NCI-H1694 treated with DMSO at 0.1 percent for 48 hours (cell line): ENCODE measurements around the gene EPS15.
"Not testable (repeated sequence)": the region's sequence is repeated elsewhere in the genome, so short reads cannot be mapped to it uniquely, and the experiment has no call there.

ENCODE experiments used
- DNase-seq: peaks from one replicate; lab custom pipeline; 2025; lab: John Stamatoyannopoulos, UW

EPS15 gene

DNA sequence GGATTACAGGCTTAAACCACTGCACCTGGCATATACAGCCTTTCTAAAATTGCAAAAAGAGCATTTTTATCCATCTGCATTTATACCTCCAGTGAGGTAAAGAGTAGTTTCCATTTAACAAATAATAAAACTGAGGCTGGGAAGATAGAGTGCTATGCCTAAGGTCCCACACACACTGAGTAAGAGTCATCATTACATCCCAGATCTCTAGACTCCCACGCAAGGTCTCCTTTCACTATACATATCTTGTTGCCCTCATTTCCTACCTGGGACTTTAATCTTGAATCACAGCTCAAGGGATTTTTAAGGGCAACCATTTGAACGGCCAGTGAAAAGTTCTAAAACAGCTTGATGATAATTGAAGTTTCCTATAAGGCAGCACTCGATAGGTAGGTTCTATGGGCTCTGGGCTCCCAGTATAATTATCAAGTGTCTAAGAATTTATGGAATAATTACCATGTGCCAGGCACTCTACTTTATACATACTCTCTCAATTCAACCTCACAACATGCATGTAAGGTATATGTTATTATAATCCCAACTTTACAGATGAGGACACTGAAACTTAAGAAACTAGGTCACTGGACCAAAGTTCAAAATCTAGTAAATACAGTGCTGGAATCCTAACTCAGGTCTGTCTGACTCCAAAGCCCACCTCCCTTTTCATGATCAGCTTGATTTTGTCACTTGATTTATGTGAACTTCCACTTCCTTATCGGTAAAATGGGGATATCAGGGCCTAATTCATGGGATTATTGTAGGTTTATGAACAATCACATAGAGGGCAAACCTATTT, 23.3 kb upstream of the EPS15 start:
- DNase-seq = no peak

DNA sequence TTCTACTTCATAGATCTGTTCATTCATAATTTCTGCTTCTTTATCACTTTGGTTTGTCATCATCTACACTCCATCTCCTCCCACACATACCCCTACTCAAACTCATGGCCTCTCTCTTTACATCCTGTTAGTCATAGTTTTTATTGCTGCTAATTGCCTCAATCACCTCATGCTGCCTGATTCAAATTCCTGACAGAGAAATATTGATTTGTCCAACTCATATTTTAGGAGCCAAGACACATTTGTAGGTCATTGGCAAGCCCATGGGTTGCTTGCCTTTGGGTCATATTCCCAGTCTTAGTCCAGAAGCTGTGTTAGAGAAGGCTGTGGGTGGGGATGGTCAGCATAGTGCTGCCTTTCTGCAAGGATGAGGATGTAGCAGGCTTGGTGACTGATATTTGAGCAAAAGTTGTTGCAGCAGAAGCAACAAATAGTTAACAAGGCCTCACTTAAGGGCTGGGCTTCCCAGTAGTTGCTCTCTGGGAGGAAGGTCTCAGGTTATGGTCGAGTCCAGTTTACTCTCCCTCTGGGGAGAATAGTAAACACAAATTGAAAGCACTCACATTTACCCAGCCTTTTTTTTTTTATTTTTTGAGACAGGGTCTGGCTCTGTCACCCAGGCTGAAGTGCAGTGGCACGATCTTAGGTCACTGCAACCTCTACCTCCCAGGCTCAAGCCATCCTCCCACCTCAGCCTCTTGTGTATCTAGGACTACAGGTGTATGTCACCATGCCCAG, 22.4 kb upstream of the EPS15 start:
- no peak for DNase-seq

DNA sequence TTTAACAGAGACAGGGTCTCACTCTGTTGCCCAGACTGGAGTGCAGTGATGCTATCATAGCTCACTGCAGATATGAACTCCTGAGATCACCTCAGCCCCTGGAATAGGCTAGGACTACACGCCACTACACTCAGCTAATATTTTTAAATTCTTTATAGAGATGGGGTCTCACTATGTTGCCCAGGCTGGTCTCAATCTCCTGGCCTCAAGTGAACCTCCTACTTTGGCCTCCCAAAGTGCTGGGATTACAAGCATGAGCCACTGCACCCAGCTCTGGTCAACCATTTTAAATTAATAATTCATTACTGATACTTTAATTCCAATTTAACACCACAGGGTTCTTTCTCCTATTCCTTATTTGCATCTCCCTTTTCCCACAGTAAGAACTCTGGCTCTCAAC, 18.5 kb upstream of the EPS15 start:
- no peak for DNase-seq

DNA sequence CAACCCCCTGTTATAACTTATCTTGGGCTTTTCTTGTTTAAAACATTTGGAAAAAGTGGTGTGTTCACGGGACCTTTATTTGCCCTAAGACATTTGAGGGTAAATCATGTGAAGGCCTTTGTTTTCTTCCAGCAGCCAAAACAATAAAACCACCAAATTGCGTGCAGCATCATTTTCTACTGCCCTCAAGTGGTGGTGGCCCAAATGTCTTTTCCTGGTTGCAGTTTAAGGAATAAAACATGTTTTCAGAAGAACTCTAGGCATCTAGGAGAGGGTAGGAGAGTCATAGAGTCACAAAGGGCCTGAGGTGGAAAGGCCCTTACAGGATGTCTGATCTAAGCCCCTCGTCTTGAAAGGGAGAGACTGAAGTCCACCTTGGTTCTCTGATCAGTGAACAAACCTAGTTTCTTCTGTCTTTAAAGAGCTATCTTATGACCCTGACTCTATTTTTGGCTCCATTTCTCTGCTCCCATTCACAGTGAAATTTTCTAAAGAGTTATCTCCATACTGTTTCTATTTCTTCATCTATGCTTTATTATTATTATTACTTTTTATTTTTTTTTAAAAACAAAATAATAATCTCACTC, 16.0 kb upstream of the EPS15 start:
- peak; percentile 38 for DNase-seq

DNA sequence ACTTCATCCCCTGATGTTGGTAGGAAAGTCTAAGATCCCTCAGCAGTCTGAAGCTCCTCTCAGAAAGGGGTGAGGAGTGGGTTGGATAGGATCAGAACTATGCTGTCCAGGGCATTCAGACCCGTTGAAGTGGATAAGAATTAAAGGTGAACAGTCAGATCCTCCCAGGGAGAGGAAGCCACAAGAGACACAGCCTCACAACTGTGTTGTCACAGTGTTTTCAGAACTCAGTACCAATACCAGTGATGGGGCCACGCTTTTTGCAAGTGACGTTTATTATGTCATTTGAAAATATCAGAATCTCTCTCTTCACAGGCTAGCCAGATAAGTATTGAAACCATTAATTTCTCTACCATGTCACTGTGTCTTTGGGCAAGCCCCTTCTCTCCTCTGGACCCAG, 15.4 kb upstream of the EPS15 start:
- DNase-seq = no peak

DNA sequence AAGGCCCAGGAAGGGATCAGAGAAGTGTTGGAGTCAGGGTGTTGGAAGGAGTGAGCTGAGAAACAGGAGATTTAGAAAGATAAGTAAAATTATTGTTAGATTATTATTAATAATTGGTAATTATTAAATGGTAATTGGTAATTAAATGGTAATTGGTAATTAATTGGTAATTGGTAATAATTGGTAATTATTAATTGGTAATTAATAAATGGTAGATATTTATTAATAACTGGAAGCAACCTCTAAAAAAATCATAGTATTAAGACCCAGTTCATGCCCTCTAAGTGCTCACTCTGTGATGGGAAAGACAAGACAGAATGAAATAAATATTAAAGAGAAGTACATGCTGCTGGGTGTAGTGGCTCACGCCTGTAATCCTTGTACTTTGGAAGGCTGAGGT, 13.8 kb upstream of the EPS15 start:
- no peak for DNase-seq

DNA sequence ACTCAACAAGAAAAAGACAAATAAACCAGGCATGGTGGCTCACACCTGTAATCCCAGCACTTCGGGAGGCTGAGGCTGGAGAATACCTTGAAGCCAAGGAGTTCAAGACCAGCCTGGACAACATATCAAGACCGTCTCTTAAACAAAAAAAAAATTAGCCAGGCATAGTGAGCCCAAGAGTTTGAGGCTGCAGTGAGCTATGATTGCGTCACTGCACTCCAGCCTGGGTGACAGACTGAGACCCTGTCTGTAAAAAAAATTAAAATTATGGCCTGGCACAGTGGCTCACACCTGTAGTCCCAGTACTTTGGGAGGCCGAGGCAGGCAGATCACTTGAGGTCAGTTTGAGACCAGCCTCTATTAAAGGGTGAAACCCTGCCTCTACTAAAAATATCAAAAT, 11.4 kb upstream of the EPS15 start:
- DNase-seq = not testable (repeated sequence)

DNA sequence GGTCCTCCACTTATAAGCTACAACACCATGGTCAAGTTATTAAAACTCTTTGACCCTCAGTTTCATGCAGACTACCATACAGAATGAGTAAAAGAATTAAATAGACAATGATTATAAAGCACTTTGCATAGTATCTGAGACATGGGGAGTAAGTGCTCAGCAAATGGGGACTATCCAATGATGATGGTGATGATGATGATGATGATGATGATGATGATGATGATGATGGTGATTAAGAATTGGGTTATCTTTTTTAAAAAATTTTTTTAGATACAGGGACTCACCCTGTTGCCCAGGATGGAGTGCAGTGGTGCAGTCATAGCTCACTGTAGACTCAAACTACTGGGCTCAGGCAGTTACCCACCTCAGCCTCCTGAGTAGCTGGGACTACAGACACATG, 8.1 kb upstream of the EPS15 start:
- no peak for DNase-seq

DNA sequence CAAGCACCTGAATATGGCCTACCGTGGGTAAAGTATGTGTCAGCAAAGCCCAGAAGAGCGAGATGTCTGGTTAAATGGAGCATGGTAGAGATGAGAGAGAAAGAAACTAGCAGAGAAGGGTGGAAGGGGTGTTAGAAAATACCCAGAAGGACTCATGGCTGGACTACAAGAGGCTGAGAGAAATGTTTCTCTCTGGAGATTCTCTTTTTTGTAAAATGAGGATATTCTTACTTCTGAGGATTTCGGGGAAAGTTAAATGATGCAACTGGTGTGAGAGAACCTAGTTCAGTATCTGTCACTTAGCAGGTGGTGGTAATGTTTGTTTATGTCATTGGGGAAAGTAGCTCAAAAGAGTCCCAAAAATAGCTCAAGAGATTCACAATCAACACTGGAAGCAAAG, 7.2 kb upstream of the EPS15 start:
- no peak for DNase-seq

DNA sequence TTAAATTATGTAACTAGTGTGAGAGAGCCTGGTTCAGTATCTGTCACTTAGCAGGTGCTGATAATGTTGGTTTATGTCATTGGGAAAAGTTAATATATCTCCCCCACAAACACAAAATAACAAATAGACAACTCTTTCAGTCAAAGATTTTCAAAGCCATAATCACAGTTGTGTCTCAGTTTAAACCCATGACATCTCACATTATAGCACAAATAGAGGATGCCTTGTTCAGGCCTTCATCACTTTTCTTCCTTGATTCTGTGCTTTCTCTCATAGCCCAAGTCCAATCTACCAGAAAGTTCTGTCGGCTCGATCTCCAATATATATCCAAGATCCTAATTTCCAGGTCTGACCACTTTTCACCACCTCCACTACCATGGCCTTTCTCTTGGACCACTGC, 6.2 kb upstream of the EPS15 start:
- no peak for DNase-seq

DNA sequence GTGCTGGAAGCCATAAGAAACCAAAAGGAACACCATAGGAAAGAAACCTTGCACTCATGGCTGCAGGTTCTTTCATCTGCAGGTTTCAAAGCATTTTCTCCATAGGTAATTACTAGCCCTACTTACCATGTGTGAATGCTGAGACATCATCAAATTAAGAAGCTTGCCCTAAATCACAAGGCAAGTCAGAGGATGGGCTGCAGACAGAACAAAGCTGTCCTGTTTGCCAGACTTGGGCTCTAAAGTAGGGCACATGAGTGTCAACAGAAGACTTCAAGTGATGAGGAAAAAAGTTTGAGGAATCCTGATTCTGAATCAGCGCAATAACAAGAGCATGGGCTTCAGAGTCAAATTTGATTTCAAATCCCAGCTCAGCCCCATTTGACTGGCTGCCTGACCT, 5.8 kb upstream of the EPS15 start:
- no peak for DNase-seq

DNA sequence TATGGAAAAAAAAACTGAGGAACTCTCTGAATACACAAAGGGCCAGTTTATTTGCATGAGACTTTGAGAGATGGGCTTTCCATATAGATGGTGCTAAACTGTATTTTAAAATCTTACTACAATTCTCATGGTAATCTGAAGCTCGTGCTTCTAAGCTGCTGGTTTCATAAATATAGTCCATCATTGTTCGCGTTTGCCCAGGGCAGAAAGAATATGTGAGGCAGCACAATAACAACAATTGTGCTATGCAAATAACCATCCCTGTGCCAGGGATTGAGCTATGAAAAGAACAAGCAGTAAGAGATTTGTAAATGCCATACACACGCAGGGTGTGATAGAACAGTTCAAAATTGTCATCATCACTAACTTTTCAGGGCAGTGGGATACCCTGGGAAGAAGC, 4.9 kb upstream of the EPS15 start:
- DNase-seq = no peak

DNA sequence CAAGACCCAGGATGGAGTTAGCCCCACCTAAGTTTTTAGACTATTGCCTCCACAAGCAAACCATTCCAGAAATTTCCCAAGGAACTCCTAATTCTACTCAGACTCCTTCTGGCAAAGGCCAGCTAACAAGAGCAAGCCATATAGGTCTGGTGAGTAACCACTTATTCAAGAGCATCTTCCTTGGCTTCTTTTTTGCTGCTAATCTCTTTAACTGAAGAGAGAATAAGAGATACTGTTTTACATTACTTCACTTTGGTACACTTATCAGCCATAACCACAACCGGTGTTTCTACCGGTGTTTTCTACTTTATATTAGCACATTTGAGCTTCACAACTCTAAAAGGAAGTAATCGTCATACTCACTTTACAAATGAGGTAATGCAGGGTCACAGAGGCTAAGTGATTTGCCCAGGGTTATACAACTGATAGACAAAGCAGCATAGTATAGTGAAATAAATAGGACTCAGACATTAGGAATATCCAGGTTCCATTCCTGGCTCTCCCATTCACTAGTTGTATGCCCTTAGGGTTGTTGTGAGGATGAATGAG, 1.7 kb upstream of the EPS15 start:
- DNase-seq = no peak

DNA sequence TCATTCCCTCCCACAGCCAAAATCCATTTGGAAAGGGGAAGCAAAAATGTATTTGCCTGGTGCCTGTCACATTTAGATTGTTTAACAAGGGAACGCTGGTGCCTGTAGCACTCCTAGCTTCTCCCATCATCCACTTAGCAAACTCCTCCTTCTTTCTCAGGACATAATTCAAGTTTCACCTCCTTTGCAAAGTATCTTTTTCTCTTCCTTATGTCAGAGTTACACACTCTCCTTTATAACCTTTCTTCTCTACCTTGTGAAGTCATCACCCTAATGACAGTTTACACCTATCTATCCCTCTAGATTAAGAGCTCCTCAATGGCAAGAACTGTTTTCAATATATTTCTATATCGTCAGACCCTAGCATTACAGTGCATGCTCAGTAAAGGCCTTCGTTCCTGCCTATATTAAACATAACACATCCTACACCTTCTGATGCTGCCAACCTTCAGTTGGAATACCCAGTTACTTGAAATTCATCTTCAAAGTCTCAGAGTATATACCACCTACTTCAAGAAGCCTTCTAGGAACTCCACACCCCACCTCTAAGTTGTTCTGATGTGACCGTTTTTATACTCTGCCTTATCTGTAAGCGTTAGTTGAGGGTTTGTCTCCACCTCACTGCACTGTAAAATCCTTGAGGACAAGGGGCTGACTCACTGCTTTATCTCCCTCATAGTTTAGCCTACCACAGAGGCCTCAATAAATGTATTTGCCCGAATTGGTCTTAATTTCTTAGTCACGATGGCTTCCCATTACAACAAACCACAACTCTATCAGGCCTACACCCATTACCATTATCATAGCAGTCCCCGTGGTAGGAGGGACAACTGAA, 1.0 kb upstream of the EPS15 start:
- DNase-seq = no peak

DNA sequence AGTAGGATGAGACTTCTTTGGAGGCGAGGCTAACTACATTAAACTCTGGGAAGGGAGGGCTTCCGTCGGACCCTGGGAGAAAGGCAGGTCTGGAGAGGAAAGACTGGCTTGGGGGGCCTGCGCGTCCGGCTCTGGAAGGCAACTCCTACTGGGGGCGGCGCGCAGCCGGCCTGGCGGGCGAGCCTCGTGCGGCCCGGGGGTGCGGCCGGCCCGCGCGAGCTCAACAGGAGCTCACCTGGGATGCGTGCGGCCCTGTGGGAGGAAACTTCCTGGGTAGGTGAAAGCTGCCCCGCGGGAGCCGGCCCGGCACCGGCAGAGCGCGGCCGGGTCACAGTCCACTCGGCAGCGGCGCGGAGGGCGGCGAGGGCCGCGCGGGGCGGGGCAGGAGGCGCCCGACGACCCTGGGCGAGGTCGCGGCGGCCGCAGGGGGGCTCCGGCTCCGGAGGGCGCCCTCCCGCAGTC, 449 bp downstream of the EPS15 start:
- DNase-seq = no peak

DNA sequence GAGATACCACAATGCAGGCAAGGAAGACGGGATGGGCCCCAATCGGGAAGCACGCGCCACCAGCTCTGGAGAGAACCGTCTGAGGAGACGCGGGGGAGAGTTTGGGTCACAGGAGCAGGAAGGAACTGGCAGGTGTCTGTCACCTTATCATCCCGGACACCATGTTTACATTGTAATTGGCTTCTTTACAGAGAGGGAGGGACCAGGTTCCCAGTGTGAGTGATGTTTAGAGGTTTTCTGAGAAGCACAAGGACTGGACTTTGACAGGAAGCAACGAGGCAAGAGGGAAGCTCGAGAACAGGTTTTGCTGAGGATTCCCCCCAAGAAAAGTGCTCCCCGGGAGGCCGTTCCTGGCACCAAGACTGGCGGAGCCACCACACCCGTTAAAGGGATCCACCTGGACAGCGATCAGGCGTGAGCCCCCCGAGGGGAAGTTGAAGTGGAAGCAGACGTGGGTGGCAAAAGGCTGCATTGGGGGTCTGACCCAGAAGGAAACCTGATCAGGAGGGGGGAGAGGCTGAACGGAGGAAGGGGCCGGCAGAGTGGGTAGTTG, 957 bp downstream of the EPS15 start:
- no peak for DNase-seq

DNA sequence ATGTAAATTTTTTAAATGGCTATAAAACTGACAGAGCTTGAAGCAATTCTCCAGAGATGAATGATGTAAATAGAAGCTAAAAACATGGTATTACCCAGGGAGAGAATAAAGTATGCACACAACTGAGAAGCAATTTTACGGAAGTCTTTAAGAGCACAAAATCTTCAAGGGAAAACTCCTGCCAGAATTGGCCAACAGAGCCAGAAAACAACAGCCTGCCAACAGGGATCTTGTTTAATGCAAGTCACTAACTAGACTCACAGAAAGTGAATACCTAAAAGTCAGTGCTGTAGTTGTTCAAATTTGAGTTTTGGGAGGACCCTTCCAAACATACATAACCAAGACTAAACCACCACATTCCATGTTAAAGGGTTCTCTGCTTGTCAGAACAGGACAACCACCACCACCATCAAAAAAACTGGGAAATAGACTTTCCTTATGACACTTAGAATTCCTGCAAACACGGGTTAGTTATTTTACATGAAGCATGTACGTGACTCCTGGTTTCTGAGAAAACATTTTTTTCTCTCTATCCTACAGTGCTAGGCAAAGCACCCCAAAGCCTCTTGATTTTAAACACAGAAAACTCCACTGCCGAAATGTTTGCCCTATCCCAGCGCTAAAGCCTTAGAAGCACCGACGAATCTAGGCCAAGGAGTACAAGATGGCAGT, 1.6 kb downstream of the EPS15 start:
- DNase-seq = no peak

DNA sequence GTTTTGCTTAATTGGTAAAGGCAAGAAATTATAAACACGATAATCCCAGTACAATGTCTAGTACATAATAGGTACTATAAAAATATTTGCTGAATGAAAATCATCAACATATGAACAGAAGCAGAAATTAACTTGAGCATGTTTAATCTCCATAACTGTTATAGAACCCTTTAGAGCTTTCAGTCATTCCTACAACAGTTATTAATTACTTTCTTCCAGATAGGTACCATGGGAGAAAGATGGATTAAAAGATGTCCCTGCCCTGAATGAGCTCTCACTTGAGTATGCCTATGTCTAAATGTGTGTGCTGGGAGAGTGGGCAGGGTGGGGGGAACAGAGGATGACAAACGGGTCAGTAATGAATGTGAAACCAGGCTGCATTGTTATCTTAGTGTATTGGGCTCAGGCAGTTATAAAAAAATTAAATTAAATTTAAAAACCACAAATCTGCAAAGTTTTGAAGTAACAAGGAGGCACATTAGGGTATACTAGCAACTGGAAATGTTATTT, 2.4 kb downstream of the EPS15 start:
- DNase-seq = no peak

DNA sequence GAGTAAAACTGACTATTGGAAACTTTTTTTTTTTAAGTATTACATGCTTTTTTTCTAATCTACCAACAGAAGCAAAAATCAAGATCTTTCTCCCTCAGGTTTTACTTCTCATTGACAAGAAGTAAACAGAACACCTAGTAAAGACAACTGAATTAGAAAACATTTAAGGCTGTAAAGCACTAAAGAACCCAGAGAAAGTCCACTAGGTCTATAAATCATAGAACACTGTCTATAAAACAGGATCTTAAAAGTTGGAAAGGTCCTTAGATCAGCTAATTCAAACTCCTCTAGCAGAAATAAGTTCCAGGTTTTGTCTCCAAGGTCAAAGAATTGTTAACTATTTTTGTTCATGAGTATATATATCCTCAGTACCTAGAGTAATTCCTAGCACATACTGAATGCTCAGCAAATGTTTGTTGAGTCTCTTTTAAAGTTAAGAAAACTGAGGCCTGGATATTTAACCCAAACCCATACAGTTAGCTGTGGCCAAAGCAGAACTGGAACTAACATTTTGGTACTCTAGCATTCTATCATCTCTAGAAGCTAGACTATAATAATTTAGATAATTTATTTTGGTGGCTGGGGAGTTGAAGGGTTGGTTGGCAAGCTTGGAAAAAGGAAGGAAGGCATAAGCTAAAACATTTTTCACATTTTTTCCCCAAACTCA, 3.0 kb downstream of the EPS15 start:
- DNase-seq = no peak

DNA sequence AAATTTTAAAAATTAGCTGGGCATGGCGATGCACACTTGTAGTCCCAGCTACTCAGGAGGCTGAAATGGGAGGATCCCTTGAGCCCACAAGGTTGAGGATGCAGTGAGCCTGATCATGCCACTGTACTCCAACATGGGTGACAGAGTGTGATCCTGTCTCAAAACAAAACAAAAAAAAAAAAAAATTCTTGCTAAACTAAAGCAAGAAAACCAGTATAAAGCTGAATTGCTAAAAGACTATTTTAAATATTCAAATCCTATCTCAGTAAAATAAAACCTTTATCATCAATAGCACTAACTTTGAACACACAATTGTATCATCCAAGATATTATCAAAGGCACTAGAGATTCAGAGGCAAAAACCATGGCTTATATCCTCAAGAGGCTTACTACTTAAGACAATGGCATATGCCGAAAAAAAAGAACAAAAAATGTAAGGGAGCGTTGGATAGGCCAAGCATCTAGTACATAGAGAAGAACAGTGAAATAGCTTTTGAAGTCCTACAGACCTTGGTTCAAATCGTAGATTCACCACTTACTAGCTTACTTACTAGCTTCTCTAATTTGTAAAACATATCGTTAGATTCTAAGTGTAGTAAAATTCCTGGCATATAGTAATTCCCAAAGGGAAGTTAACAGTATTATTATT, 3.6 kb downstream of the EPS15 start:
- no peak for DNase-seq
